Osteocyte (in vitro differentiated cells): Measurements from ENCODE around the gene REV1. TPM values are rescaled to one million over a fixed set of nuclear protein-coding genes. Genes with fewer than 3 reads are reported as not detected.

Experiments used
- DNase-seq: peaks from one replicate; pipeline ENCODE4 v3.0.0; 2021; ENCODE audit warnings: mixed read lengths; ENCODE audit not compliant: unreplicated experiment; ENCODE audit errors: extremely low spot score
- H3K27ac Mint-ChIP-seq: one replicate; pipeline ENCODE4 v1.8.0; 2021; ENCODE audit warnings: mild to moderate bottlenecking, mixed read lengths; ENCODE audit not compliant: unreplicated experiment
- H3K27me3 Mint-ChIP-seq: one replicate; pipeline ENCODE4 v1.8.0; 2021; ENCODE audit warnings: mixed read lengths; ENCODE audit not compliant: unreplicated experiment
- H3K36me3 Mint-ChIP-seq: one replicate; pipeline ENCODE4 v1.8.0; 2021; ENCODE audit warnings: mixed read lengths; ENCODE audit not compliant: unreplicated experiment
- H3K4me1 Mint-ChIP-seq: one replicate; pipeline ENCODE4 v1.8.0; 2021; ENCODE audit warnings: mixed read lengths; ENCODE audit not compliant: unreplicated experiment
- H3K4me3 Mint-ChIP-seq: one replicate; pipeline ENCODE4 v1.8.0; 2021; ENCODE audit warnings: mild to moderate bottlenecking, moderate library complexity, mixed read lengths; ENCODE audit not compliant: unreplicated experiment
- H3K9me3 Mint-ChIP-seq: one replicate; pipeline ENCODE4 v1.8.0; 2021; ENCODE audit warnings: mixed read lengths; ENCODE audit not compliant: unreplicated experiment
- total RNA-seq: library from RNA; stranded (reverse); gene quantifications from 2 replicates; pipeline ENCODE4 v1.2.1, GENCODE V29; 2021
- TF ChIP-seq, protein P1 (sequence below): fragments of 200-600 bp; sonication (generic); IDR thresholded peaks from 2 replicates; pipeline ENCODE4 v1.5.0; 2021; ENCODE audit warnings: antibody characterized with exemption, mild to moderate bottlenecking, moderate library complexity

Gene REV1
- total RNA-seq, 1 donor from 2014 or later, result 32.5 TPM

DNA sequence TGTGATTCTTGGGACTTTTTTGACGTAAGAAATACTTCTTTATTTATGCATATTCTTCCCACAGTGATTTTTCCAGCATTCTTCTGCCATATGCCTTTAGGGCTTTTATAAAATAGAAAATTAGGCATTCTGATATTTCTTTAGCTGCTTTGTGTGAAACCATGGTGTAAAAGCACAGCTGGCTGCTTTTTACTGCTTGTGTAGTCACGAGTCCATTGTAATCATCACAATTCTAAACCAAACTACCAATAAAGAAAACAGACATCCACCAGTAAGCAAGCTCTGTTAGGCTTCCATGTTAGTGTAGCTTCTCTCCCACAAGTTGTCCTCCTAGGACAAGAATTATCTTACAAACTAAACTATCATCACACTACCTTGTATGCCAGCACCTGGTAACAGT, 90.0 kb downstream of the REV1 start:
- DNase-seq, result no peak
- TF ChIP-seq, protein P1, sequence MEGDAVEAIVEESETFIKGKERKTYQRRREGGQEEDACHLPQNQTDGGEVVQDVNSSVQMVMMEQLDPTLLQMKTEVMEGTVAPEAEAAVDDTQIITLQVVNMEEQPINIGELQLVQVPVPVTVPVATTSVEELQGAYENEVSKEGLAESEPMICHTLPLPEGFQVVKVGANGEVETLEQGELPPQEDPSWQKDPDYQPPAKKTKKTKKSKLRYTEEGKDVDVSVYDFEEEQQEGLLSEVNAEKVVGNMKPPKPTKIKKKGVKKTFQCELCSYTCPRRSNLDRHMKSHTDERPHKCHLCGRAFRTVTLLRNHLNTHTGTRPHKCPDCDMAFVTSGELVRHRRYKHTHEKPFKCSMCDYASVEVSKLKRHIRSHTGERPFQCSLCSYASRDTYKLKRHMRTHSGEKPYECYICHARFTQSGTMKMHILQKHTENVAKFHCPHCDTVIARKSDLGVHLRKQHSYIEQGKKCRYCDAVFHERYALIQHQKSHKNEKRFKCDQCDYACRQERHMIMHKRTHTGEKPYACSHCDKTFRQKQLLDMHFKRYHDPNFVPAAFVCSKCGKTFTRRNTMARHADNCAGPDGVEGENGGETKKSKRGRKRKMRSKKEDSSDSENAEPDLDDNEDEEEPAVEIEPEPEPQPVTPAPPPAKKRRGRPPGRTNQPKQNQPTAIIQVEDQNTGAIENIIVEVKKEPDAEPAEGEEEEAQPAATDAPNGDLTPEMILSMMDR, result no peak
- Mint-ChIP-seq H3K27me3 (no peaks in the 10 kb centered on the region), H3K4me3 (no peak overlapping the region), H3K27ac (no peak overlapping the region), H3K4me1 (peaks cover 4% of the 10 kb centered on the region), H3K36me3 (peaks cover 70% of the 10 kb centered on the region), H3K9me3 (no peaks in the 10 kb centered on the region)

DNA sequence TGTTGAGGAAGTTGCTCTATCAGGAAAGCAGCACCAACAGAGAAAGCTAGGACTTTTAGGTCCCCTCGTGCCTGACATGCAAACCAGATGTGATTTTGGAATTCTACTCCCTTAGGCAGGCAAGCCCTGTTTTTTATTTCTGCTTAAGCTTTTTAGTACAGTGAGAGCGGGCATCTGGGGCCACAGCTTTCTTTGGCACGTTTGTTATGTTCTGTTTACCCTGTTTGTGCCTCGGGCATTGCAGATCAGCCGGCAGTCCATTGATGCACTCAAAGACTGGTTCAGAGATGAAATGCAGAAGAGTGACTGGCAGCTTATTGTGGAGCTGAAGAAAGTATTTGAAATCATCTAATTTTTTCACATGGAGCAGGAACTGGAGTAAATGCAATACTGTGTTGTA, 90.8 kb downstream of the REV1 start:
- Mint-ChIP-seq H3K4me1 (peaks cover 4% of the 10 kb centered on the region), H3K4me3 (no peak overlapping the region), H3K9me3 (no peaks in the 10 kb centered on the region), H3K36me3 (peaks cover 70% of the 10 kb centered on the region), H3K27ac (no peak overlapping the region), H3K27me3 (no peaks in the 10 kb centered on the region)
- no peak for DNase-seq
- TF ChIP-seq, protein P1, result no peak

- Mint-ChIP-seq H3K4me1 (peaks cover 4% of the 10 kb centered on the region), H3K27me3 (no peaks in the 10 kb centered on the region), H3K9me3 (no peaks in the 10 kb centered on the region), H3K27ac (no peak overlapping the region), H3K36me3 (peaks cover 68% of the 10 kb centered on the region), H3K4me3 (no peak overlapping the region)
- TF ChIP-seq, protein P1, result no peak
- no peak for DNase-seq
Measured at GRCh38 chr2:99398303-99398702, 91.5 kb downstream of the REV1 start.

- no peaks in the 10 kb centered on the region for H3K27me3 Mint-ChIP-seq
- no peak overlapping the region for H3K27ac Mint-ChIP-seq
- H3K9me3 Mint-ChIP-seq, result no peaks in the 10 kb centered on the region
- no peak for DNase-seq
- TF ChIP-seq, protein P1, result no peak
- peaks cover 61% of the 10 kb centered on the region for H3K36me3 Mint-ChIP-seq
- no peak overlapping the region for H3K4me3 Mint-ChIP-seq
- peaks cover 4% of the 10 kb centered on the region for H3K4me1 Mint-ChIP-seq
Measured at GRCh38 chr2:99397266-99397920, 92.4 kb downstream of the REV1 start.

DNA sequence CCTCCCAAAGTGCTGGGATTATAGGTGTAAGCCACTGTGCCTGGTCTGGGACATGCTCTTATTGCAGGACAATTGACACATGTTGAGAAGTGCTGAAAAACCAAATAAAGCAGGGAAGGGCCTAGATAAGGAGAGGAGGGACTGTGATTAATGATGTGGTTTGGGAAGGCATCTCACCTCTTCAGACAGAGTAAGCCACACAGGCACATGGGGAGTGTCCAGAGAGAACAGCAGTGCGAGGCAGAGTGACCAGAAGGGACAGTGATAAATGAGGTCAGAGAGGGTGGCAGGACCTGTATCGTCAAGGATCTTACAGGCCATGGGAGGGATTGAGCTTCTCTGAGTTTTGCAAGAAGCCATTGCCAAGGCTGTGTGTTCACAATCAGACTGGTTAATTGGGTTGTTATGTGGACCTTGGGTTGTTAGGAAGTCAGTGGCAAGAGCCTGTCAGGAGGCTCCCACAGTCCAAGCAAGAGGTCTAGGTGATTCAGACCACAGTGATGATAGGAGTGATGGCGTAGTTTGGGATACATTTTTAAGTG, 94.2 kb downstream of the REV1 start:
- H3K27ac Mint-ChIP-seq, result no peak overlapping the region
- peaks cover 4% of the 10 kb centered on the region for H3K4me1 Mint-ChIP-seq
- no peak for DNase-seq
- H3K4me3 Mint-ChIP-seq, result no peak overlapping the region
- H3K27me3 Mint-ChIP-seq, result no peaks in the 10 kb centered on the region
- TF ChIP-seq, protein P1, result no peak
- no peaks in the 10 kb centered on the region for H3K9me3 Mint-ChIP-seq
- peaks cover 61% of the 10 kb centered on the region for H3K36me3 Mint-ChIP-seq
